GM21390 (cell line): ENCODE measurements around the gene PRM3.

Source experiments
- ATAC-seq: cut with Tn5 transposase; IDR thresholded peaks from one replicate; pipeline ENCODE4 v1.9.1; 2021; ENCODE audit not compliant: unreplicated experiment

Gene PRM3

GRCh38 chr16:11248133-11248532 is 25.3 kb downstream of the PRM3 start:
- ATAC-seq, result no peak

- ATAC-seq, result no peak
Observed at GRCh38 chr16:11245988-11246387, 27.4 kb downstream of the PRM3 start.

- no peak for ATAC-seq
Observed at GRCh38 chr16:11245222-11245737, 28.1 kb downstream of the PRM3 start.

- ATAC-seq, result no peak
Observed at GRCh38 chr16:11242658-11243057, 30.8 kb downstream of the PRM3 start.

GRCh38 chr16:11241480-11242204 is 31.8 kb downstream of the PRM3 start:
- ATAC-seq, result no peak

- ATAC-seq, result no peak
Observed at GRCh38 chr16:11240636-11241473, 32.6 kb downstream of the PRM3 start.

- no peak for ATAC-seq
Observed at GRCh38 chr16:11239644-11240632, 33.5 kb downstream of the PRM3 start.

- no peak for ATAC-seq
Observed at GRCh38 chr16:11238272-11239202, 34.9 kb downstream of the PRM3 start.

GRCh38 chr16:11236461-11237254 is 36.8 kb downstream of the PRM3 start:
- ATAC-seq, result no peak

- ATAC-seq, result no peak
Observed at GRCh38 chr16:11235703-11235991, 37.8 kb downstream of the PRM3 start.

GRCh38 chr16:11234884-11235702 is 38.3 kb downstream of the PRM3 start:
- no peak for ATAC-seq

GRCh38 chr16:11233727-11234376 is 39.6 kb downstream of the PRM3 start:
- ATAC-seq, result no peak

GRCh38 chr16:11232852-11233726 is 40.3 kb downstream of the PRM3 start:
- no peak for ATAC-seq

- no peak for ATAC-seq
Observed at GRCh38 chr16:11232302-11232851, 41.1 kb downstream of the PRM3 start.

- no peak for ATAC-seq
Observed at GRCh38 chr16:11231367-11231970, 42.0 kb downstream of the PRM3 start.

- ATAC-seq, result no peak
Observed at GRCh38 chr16:11229906-11230305, 43.5 kb downstream of the PRM3 start.
